HG02840 (cell line): ENCODE measurements around the gene PLXNA4.

ENCODE experiments used
- ATAC-seq: cut with Tn5 transposase; IDR thresholded peaks from one replicate; pipeline ENCODE4 v1.9.1; 2021; ENCODE audit warnings: mild to moderate bottlenecking, moderate library complexity, moderate number of reproducible peaks; ENCODE audit not compliant: unreplicated experiment, low FRiP score

PLXNA4 gene

DNA sequence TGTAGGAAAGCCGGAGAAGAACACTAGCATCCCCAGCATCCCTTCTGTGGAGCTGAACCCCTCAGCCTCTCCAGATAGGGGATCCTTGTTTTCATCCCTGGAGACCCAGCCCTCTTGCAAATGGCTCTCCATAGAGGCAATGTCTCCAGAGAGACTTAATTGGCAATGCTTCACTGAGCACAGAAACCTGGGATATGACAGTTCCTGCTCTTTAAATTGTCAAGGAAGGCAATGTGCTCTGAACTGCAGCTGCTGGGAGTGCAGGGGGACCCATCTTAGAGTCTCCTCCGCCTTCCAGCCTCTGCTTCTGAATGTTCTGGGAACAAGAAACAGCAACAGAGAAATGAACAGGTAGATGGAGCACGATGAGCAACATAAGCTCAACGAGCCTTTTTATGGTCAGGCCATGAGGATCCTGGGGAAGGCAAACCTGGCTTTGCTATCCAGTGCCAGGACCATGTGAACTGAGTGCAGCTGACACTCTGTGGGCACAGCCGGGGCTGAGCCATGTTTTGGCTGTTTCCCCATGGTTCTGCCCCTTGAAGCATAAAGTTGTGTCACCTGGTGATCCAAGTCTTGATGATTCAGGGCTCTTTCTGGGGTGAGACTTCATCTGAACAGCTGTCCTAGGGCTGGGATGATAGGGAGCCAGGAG lies 481.0 kb downstream of the PLXNA4 start:
- no peak for ATAC-seq

DNA sequence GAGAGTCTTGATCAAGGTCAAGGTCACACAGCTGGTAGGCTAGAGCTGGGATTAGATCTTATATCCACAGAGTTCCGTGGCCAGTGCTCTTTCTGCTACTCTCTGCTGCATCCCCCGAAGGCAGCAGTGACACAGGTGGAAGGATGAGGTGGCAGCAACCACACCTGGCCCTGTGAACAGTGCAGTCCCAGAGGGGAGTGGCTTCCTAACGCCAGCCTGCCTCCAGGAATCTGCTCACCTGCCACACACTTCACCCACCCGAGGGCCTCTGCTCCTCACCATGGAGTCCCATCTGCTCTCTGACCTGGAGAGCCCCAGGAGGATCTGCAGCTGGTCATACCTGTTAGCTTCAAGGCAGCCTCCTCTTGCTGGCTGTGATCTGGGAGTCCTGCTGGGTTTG lies 484.2 kb downstream of the PLXNA4 start:
- no peak for ATAC-seq

DNA sequence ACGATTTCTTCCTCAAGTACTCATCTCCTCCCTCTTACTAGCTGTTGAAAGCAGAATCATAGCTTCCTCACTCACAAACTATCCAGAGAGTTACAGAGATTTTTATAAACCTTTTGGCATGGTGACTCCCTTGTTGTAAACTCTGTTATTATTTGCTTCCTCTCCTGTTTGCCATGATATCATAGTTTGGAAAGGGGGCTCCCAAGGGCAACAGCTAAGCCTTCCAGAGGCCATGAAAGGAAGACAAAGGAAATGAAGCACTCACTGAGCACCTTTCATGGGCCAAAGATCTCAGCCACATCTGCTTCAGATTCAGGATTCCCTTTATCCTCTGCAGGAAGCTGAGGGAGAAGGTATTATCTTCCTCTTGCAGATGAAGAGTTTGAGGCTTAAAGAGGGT lies 484.6 kb downstream of the PLXNA4 start:
- ATAC-seq: no peak

DNA sequence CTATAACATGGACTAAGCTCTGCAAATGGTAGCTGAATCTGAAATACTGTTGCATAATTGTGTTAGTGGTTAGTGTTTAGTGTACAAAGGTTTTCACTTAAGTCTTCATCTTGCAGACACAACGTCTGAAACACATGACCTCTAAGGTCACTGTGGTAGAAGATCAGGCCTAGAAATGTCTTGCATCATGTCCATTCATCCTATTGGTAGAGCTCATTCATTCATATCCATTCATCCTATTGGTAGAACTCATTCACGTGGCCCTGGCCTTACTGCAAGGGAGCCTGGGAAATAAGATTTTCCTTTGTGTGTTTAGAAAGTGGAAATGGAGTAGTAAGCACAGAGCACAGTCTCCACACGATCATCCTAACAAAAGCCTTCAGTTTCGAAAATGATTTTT lies 485.8 kb downstream of the PLXNA4 start:
- ATAC-seq: no peak

DNA sequence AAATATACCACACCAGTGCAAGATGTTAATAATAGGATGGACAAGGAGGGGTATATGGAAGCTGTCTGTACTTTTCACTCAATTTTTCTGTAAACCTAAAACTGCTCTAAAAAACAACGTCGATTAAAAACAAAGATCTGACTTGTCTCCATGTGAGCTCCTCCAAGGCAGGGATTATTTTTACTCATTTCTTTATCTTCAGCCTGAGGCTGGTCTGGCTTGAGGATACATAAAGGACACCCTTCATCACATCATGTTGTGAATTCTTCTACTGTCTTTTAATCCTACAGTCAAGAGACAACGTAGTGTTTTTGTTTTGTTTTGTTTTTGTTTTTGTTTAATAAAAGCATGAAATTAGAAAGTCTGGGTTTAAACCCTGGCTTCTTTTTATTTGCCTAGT lies 486.9 kb downstream of the PLXNA4 start:
- no peak for ATAC-seq

DNA sequence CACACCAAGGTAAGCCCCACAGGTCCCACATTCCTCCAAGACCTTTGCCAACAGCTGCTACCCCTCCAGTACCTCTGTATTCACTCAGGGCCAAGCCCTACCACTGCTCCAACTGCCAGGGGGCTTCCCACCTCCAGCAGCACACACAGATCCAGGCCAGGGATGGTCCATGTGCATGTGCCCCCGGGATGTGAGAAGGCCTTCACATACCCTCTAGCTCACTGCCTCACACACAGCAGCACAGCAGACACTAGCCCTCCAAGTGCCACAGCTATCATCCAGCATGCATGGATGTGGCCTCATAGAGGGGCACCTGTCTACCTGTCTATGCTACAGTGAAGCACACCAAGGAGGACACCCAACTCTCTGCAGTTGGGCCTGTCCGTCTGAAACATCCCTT lies 488.8 kb downstream of the PLXNA4 start:
- ATAC-seq: no peak

DNA sequence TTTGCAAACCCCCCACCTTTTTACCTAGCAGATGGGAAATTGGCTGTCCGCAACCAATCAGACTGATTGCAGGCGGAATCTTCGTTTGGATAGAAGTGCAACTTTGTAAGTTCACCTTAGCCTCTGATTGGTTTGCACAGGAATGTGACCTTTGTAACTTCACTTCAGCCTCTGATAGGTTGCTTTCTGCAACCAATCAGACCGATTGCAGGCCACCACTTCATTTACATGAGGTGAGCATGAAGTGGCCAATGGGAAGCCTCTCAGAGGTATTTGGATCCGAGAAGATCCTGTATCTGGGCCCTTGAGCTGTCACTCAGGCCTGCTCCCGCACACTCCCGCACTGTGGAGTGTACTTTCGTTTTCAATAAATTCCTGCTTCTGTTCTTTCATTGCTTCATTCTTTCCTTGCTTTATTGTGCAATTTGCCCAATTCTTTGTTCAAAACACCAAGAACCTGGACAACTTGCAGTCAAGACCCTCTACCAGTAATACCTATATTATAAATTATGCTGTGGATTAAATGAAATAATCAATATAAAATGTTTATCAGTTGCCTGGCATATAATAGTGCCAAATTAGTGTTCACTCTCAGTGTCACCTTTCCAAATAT lies 491.4 kb downstream of the PLXNA4 start:
- no peak for ATAC-seq

DNA sequence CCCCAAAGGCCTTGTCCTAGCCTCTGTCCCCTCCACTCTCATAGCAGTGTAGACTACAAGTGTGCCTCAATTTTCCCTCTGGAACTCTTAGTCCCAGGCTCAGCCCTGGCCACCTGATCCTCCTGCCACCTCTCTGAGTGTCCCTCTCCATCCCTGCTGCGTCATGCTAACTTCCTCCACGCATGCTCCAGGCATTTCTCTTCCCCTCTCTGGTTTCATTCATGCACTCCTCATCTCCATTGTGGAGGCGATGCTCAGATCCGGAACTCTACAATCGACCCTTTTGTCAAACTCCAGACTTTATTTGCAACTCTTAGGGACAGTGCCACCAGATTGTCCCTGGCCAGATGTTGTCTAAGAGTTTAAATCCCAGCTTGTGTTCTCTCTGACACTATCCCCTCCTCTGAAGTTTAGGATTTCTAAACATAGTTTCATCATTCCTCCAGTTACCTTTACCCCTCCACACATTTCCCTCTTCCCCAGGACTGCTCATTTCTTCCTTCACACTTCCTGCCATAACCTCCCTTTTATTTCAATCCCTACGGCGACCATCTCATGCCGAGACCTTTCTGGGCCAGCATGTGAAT lies 492.6 kb downstream of the PLXNA4 start:
- ATAC-seq: no peak

DNA sequence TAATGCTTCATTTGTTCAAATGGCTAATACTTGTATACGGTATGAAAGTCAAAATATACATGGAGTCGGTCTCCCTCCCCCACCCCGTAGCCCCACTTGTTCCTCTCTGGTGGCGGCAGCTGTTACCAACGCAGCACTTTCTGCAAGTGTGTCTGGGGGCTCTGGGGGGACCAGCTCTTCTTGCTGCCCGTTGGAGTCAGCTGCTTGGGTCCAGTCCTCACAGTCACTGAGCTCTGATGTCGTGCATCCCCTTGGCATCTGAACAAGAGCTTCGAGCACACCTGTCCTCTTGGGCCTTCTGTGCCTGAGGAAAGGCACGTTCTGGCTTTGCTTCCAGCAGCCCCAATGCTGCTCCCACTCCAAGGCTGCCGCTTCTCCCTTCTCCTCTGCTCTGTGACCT lies 493.1 kb downstream of the PLXNA4 start:
- no peak for ATAC-seq

DNA sequence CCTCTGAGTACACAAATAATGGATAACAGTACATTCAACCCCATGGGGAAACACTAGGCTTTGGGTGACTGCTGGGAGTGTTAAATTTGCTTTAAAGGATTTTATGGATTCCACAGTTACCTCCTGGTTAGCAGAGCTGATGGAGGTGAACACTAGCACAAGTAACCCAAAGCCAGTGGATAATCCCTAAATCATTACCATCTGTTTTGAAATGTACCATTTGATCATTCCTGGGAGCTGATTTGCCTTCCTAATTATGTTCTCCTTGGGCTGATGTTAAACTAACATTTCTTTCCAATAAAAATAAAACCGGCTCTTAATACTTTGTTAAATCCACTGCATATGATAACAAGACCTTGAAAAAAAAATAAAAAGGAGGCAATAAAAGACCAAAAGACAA lies 493.9 kb downstream of the PLXNA4 start:
- no peak for ATAC-seq

DNA sequence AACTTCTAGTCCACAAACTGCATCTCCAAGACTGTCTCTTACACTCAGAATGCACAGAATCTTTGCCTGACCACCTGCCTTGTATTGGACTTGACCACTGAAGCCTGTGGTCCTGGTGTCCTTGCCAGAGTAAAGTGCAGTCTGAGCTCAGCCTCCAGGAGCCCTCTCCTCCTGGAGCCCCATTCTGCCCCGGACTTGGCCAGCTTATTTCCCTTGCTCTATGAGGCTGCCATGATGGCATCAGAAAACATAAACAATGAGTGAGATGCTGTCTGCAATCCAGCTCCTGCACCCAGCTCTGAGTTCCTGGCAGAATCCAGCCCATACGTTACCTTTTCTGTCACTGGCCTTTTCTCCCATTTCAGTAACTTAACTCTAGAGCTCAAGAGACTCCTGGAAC lies 494.6 kb downstream of the PLXNA4 start:
- ATAC-seq: no peak

DNA sequence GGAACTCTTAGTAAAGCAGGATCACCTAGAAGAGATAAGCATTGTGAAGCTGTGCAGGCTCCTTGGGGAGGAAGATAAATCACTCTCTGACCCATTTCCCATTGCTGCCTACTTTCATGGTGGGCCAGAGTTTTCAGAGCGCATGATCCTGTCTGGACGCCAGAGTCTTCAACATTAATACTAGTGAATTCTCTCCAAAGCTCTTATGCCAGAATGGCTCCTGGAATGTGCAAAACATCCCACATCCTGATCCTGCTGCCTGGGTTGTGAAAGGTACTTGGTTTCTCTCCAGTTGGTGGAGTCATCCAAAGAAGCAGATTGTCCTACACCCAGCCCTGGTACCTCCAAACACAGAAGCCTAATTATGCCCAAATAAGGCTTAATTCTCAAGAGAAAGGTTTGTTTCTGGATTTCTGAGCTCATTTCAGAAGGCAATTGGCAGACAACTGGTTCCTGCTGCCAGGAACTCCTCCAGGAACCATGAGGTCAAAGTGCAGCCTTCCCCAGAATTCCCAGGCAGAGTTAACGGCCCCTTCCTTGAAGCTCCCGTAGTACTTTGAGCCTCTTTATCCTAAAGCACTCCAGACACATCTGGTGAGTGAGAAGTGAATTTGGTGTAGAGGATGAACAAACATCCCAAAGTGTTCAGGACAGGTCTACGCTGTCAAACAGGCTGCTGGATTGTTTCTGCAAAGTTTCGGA lies 495.2 kb downstream of the PLXNA4 start:
- no peak for ATAC-seq

DNA sequence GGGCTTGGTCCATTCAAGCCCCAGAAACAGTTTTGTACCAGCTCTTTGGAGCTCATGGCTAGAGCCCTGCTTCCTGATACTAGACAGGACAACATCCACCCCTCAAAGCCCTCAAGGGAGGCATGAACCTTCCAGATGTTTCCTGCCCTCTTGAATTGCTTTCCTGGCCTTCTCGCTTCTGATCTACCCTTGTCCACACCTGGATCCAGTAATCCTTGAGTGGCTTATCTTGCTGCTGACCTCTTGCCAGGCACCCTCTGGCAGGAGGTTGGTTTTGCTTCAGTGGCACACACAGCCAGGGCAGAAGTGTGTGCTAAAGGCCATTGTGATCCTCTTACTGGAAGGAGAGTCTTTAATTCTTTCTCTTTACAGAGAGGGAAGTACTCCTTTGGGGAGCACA lies 495.8 kb downstream of the PLXNA4 start:
- ATAC-seq: no peak

DNA sequence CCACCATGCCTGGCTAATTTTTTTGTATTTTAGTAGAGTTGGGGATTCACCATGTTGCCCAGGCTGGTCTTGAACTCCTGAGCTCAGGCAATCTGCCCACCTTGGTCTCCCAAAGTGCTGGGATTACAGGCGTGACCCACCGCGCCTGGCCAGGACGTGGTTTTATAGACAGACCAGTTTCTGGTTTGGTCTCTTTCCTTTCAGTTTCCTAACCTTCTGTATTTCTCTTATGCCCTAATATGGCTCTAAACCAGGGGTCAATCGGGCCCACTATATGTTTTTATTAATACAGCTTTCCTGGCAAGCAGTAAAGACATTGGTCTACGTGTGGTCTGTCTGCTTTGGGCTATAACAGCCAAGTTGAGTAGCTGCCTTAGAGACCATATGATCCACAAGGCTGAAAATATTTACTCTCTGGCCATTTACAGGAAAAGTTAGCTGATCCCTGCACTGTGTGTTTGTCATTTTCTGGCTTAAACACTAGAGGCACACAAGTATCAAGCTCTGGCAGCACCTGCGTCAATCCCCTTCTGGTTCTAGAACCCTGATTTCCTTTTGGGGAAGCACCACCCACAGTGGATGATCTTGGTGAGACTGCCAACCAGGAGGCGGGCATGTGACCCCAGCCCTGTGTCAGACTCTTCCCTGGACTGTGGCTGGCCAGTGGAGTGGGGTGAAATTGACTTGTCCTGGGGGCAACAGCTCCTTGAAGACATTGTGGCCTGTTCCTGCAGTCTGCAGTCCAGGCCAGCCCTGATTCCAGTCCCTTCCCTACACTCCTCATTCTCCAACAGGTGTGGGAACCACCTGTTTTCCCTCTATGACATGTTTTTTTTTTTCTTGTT lies 497.2 kb downstream of the PLXNA4 start:
- ATAC-seq: no peak

DNA sequence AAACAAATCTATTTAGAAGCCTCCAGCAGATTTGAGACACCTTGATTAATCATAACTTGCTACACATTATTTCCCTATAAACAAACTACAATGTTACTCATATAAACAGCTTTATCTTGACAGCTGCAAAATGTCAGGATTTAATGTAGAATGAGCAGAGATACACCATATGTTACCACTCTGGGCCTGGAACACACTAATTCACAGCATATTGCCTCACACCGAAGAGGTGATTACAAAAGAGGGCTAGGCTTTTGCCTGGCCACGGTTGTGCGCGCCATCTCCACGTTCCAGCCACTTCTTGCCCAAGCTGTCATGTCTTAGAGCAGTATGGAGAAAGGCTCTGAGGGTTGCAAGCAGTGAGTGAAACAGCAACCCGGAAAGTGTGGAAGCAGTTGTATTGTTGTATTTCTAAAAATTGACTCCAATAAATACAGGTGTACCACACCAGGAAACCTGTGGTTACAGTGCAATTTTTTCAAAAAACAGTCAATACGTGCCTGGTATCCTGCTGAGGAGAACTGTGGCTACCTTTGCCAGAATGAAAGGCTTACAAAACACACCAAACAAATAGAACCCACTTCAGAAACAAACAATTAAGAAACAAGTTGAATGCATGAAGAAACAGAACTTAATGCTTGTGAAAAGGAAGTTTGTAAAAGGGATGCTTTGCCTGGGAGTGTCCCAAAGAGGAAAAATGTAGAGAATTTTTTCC lies 498.1 kb downstream of the PLXNA4 start:
- ATAC-seq: no peak

DNA sequence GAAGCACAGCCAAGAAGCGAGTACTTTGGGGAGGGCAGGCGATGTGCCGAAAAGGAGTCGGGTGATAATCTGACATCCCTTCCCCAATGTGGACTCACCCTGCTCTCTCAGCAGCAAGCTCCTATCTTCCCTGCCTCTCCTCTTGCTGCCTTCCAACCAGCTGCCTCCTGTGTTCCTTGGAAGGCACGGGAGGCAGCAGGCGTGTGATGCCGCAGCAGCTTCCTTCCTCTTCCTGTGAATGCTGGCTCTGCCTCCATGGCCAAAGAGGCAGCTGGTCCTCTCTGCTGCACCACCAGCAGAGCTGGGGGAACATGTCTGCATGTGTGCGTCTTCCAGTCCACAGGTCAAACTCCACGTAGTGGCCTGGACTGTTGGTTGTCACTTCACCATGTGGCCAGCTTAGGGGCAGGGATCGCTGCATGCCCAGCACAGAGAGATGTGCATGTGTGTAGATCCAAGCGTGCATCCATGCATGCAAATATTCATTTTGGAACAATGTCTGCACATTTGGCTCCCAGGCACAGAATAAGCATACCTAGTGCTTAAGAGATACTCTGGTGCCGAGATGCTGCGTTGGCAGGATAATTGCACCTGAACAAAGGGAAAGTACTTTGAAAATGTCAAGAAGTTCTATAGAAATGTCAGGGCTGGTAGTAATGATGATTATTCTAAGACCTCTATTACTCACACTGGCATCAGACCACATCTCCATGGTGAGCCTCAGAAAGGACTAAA lies 499.8 kb downstream of the PLXNA4 start:
- ATAC-seq: no peak

DNA sequence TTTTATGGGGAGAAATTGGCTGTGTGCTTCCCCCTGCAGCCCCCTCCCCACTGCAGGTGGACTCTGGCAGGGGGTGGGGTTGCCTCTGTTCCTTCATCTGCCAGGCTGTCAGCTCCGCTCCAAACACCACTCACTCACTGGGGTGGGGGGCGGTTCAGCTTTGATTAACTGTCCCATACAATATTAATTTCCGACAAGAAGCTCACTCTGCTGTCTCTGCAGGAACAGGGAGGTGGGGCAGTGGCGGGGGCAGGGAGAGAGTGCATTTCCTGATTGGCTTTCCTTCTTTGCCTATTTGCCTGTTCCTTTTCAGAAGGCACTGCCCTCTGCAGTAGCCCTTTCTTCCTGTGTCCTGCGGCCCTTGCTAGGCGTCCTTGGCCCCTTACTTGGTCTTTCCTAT lies 500.8 kb downstream of the PLXNA4 start:
- ATAC-seq: no peak

DNA sequence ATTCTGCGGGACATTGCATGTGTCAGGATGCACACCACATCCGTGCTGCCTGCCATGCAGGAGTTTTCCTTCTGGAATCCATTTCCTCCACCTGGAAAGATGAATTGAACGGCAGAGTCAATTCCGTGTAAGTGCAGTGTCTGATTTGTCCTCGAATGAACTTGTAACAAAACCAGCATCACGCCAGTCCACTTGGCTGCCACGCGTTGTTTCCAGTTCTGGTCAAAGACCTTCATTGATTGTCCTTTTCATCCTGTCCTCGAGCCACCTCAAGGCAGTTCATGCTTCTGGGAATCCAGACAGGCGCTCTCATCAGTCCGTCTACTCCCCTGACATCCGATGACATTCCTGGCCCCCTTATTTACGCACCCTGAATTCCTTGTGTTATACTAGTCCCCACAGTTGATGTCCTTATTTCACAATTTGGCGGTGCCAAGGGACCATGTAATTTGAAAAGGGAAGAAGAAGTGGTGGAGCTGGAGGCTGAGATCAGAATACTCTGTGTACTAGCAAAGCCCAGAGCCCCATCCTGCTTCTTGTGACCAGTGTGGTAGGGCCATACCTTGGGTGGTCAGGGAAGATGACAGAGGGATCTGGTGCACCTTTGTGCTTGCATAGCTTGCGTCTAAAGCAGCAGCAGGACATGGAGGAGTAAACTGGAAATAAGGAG lies 502.2 kb downstream of the PLXNA4 start:
- ATAC-seq: no peak
